ENCODE measurements around the gene GTF2I.
"Not testable (repeated sequence)": the region's sequence is repeated elsewhere in the genome, so short reads cannot be mapped to it uniquely, and the experiment has no call there.

GRCh38 chr7:74704419-74704818 is 46.9 kb downstream of the GTF2I start:
- not testable (repeated sequence) for TF ChIP-seq CTCF, POLR2AphosphoS5, POLR2A (IDR thresholded peaks at IDR 0.05)
